HepG2 (cell line): ENCODE data around the gene DNAJC5. TPM values are rescaled to one million over a fixed set of nuclear protein-coding genes. Genes with fewer than 3 reads are reported as not detected.

ENCODE experiments used
- BORCS8-MEF2B ChIP-seq: sonication (generic); formaldehyde crosslinking; IDR thresholded peaks from 2 replicates; pipeline ENCODE4 v1.8.0; 2022; ENCODE audit warnings: mild to moderate bottlenecking, missing genetic modification reagents
- E2F5 ChIP-seq: sonication (generic); formaldehyde crosslinking; conservative IDR thresholded peaks from 2 replicates; pipeline ENCODE4 v1.4.0; 2020; ENCODE audit warnings: missing genetic modification reagents
- GATAD1 ChIP-seq: IDR thresholded peaks from 2 replicates; pipeline ENCODE4 v1.6.1; 2016; ENCODE audit warnings: missing genetic modification reagents, missing compliant biosample characterization
- HIVEP1 ChIP-seq: sonication (generic); formaldehyde crosslinking; IDR thresholded peaks from 2 replicates; pipeline ENCODE4 v1.4.0; 2020; ENCODE audit warnings: mild to moderate bottlenecking, missing genetic modification reagents
- HMGXB4 ChIP-seq, 2 experiments: sonication (generic) in 1 of 2; formaldehyde crosslinking in 1 of 2; IDR thresholded peaks; 2 replicates each; pipeline versions ENCODE4 v1.4.0 to v1.6.1; 2018 to 2020; ENCODE audit warnings: missing genetic modification reagents in 2 of 2, borderline replicate concordance in 1 of 2, low read depth in 1 of 2, mild to moderate bottlenecking in 1 of 2, missing biosample characterization in 1 of 2
- SNAPC2 ChIP-seq: sonication (generic); formaldehyde crosslinking; IDR thresholded peaks from 2 replicates; pipeline ENCODE4 v1.8.1; 2022; ENCODE audit warnings: mild to moderate bottlenecking, missing genetic modification reagents
- SOX5 ChIP-seq: IDR thresholded peaks from 2 replicates; pipeline ENCODE4 v1.6.1; 2016; ENCODE audit warnings: borderline replicate concordance
- SRF ChIP-seq: IDR thresholded peaks from 2 replicates; pipeline ENCODE4 v1.6.1; 2011; ENCODE audit warnings: mild to moderate bottlenecking, low read depth, low read length, moderate library complexity
- SYNCRIP ChIP-seq: fragments of 200-400 bp; formaldehyde crosslinking; IDR thresholded peaks from 2 replicates; pipeline ENCODE4 v1.6.1; 2018; ENCODE audit warnings: mild to moderate bottlenecking, low read depth, low read length; ENCODE audit not compliant: insufficient read depth
- ZBTB1 ChIP-seq: sonication (generic); formaldehyde crosslinking; IDR thresholded peaks from 2 replicates; pipeline ENCODE4 v1.4.0; 2020; ENCODE audit warnings: missing genetic modification reagents, borderline replicate concordance
- ZBTB25 ChIP-seq: IDR thresholded peaks from 2 replicates; pipeline ENCODE4 v1.6.1; 2018; ENCODE audit warnings: missing genetic modification reagents
- ZNF138 ChIP-seq: sonication (generic); formaldehyde crosslinking; IDR thresholded peaks from 2 replicates; pipeline ENCODE4 v1.5.0; 2020; ENCODE audit warnings: mild to moderate bottlenecking, low read depth, missing genetic modification reagents
- ZNF749 ChIP-seq: sonication (generic); formaldehyde crosslinking; IDR thresholded peaks from 2 replicates; pipeline ENCODE4 v1.8.0; 2022; ENCODE audit warnings: mild to moderate bottlenecking, missing genetic modification reagents, moderate library complexity, borderline replicate concordance
- ZNF777 ChIP-seq: sonication (generic); formaldehyde crosslinking; IDR thresholded peaks from 2 replicates; pipeline ENCODE4 v1.4.0; 2020; ENCODE audit warnings: missing genetic modification reagents
- polyA plus RNA-seq, 8 experiments: library from polyadenylated mRNA; depleted of rRNA in 3 of 8; stranded (reverse) in 7 of 8; unstranded in 1 of 8; fragments of >200 nt; fragmentation: Illumina TruSeq in 4 of 8; extraction: Trizol in 4 of 8; gene quantifications; 2 replicates each; pipeline versions ENCODE4 v1.2.1 to v1.2.3, GENCODE V29; 2011 to 2016; ENCODE audit warnings: low read depth in 4 of 8, missing spikeins in 1 of 8, mixed read lengths in 1 of 8; ENCODE audit not compliant: insufficient read depth in 1 of 8
- total RNA-seq, 5 experiments: library from RNA; depleted of rRNA; stranded (reverse); fragments of >200 nt; fragmentation: Illumina TruSeq; extraction: Trizol; gene quantifications; 2 replicates each; pipeline ENCODE4 v1.2.3, GENCODE V29; 2016; ENCODE audit warnings: low read depth in 1 of 5
- TF ChIP-seq, protein P1 (sequence below): sonication (generic); formaldehyde crosslinking; IDR thresholded peaks from 2 replicates; pipeline ENCODE4 v1.8.1; 2022; ENCODE audit warnings: low read depth, mild to moderate bottlenecking, missing genetic modification reagents
- TF ChIP-seq, protein P2 (sequence below): sonication (generic); formaldehyde crosslinking; conservative IDR thresholded peaks from 2 replicates; pipeline ENCODE4 v1.8.0; 2022; ENCODE audit warnings: missing genetic modification reagents

Gene DNAJC5
- total and polyA plus RNA-seq, 2 of the 13 experiments (the other 11 are each of a cell fraction or from before 2014, with no cell fraction given): 42.8 to 64.5 TPM

- TF ChIP-seq E2F5 (CRISPR knock-in tag) (peak; percentile 55; the same call in 1 of the 2 replicates), ZNF138 (no peak), SOX5 (CRISPR knock-in tag) (no peak), ZBTB25 (CRISPR knock-in tag) (no peak), SRF (no peak), ZBTB1 (CRISPR knock-in tag) (no peak), HIVEP1 (CRISPR knock-in tag) (peak; percentile 87), SNAPC2 (CRISPR knock-in tag) (no peak), ZNF749 (CRISPR knock-in tag) (no peak), GATAD1 (CRISPR knock-in tag) (no peak), BORCS8-MEF2B (CRISPR knock-in tag) (no peak), SYNCRIP (no peak), HMGXB4 (CRISPR knock-in tag; IDR thresholded peaks at IDR 0.05; ENCODE audit: borderline replicate concordance in 1 of 2, low read depth in 1 of 2) (peak; percentile 39 to 47; a peak in 1 of 4 replicates), ZNF777 (CRISPR knock-in tag) (no peak)
- TF ChIP-seq, protein P1, sequence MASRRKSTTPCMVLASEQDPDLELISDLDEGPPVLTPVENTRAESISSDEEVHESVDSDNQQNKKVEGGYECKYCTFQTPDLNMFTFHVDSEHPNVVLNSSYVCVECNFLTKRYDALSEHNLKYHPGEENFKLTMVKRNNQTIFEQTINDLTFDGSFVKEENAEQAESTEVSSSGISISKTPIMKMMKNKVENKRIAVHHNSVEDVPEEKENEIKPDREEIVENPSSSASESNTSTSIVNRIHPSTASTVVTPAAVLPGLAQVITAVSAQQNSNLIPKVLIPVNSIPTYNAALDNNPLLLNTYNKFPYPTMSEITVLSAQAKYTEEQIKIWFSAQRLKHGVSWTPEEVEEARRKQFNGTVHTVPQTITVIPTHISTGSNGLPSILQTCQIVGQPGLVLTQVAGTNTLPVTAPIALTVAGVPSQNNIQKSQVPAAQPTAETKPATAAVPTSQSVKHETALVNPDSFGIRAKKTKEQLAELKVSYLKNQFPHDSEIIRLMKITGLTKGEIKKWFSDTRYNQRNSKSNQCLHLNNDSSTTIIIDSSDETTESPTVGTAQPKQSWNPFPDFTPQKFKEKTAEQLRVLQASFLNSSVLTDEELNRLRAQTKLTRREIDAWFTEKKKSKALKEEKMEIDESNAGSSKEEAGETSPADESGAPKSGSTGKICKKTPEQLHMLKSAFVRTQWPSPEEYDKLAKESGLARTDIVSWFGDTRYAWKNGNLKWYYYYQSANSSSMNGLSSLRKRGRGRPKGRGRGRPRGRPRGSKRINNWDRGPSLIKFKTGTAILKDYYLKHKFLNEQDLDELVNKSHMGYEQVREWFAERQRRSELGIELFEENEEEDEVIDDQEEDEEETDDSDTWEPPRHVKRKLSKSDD (CRISPR knock-in tag): peak; percentile 49; the same call in 1 of the 2 replicates
- TF ChIP-seq, protein P2, sequence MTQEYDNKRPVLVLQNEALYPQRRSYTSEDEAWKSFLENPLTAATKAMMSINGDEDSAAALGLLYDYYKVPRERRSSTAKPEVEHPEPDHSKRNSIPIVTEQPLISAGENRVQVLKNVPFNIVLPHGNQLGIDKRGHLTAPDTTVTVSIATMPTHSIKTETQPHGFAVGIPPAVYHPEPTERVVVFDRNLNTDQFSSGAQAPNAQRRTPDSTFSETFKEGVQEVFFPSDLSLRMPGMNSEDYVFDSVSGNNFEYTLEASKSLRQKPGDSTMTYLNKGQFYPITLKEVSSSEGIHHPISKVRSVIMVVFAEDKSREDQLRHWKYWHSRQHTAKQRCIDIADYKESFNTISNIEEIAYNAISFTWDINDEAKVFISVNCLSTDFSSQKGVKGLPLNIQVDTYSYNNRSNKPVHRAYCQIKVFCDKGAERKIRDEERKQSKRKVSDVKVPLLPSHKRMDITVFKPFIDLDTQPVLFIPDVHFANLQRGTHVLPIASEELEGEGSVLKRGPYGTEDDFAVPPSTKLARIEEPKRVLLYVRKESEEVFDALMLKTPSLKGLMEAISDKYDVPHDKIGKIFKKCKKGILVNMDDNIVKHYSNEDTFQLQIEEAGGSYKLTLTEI (CRISPR knock-in tag): no peak
Measured at GRCh38 chr20:63969838-63970713, 75.2 kb downstream of the DNAJC5 start, which contains the start of gene ZNF512B (continued).
